ENCODE data around the gene RNF223. TPM values are rescaled to one million over a fixed set of nuclear protein-coding genes. Genes with fewer than 3 reads are reported as not detected.

The RNF223 gene
- total RNA-seq, 1 experiment from 2014 or later = not detected

GRCh38 chr1:1033731-1034438 is 40.2 kb downstream of the RNF223 start:
- TF ChIP-seq NFE2L1 (CRISPR knock-in tag; IDR thresholded peaks at IDR 0.05) (no peak), FOXP4 (CRISPR knock-in tag; IDR thresholded peaks at IDR 0.05) (no peak), ATF3 (CRISPR knock-in tag; conservative IDR thresholded peaks at IDR 0.05) (no peak), SMAD4 (CRISPR knock-in tag; IDR thresholded peaks at IDR 0.05) (no peak), RORB (CRISPR knock-in tag; IDR thresholded peaks at IDR 0.05) (no peak), EMX1 (CRISPR knock-in tag; IDR thresholded peaks at IDR 0.05) (no peak), ZNF317 (CRISPR knock-in tag; IDR thresholded peaks at IDR 0.05; ENCODE audit: borderline replicate concordance, low read depth) (no peak), E2F5 (CRISPR knock-in tag; IDR thresholded peaks at IDR 0.05) (0 out of 2 replicates have a peak, but pooled peaks have one; percentile 14), SMAD3 (CRISPR knock-in tag; IDR thresholded peaks at IDR 0.05; ENCODE audit: borderline replicate concordance) (no peak), SP1 (CRISPR knock-in tag; conservative IDR thresholded peaks at IDR 0.05) (0 out of 2 replicates have a peak, but pooled peaks have one; percentile 20), ZNF219 (CRISPR knock-in tag; IDR thresholded peaks at IDR 0.05; ENCODE audit: borderline replicate concordance) (no peak), HMGXB4 (CRISPR knock-in tag; IDR thresholded peaks at IDR 0.05) (peak; percentile 49; the same call in 1 of the 2 replicates)
- TF ChIP-seq, protein P1, sequence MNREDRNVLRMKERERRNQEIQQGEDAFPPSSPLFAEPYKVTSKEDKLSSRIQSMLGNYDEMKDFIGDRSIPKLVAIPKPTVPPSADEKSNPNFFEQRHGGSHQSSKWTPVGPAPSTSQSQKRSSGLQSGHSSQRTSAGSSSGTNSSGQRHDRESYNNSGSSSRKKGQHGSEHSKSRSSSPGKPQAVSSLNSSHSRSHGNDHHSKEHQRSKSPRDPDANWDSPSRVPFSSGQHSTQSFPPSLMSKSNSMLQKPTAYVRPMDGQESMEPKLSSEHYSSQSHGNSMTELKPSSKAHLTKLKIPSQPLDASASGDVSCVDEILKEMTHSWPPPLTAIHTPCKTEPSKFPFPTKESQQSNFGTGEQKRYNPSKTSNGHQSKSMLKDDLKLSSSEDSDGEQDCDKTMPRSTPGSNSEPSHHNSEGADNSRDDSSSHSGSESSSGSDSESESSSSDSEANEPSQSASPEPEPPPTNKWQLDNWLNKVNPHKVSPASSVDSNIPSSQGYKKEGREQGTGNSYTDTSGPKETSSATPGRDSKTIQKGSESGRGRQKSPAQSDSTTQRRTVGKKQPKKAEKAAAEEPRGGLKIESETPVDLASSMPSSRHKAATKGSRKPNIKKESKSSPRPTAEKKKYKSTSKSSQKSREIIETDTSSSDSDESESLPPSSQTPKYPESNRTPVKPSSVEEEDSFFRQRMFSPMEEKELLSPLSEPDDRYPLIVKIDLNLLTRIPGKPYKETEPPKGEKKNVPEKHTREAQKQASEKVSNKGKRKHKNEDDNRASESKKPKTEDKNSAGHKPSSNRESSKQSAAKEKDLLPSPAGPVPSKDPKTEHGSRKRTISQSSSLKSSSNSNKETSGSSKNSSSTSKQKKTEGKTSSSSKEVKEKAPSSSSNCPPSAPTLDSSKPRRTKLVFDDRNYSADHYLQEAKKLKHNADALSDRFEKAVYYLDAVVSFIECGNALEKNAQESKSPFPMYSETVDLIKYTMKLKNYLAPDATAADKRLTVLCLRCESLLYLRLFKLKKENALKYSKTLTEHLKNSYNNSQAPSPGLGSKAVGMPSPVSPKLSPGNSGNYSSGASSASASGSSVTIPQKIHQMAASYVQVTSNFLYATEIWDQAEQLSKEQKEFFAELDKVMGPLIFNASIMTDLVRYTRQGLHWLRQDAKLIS (CRISPR knock-in tag; IDR thresholded peaks at IDR 0.05; ENCODE audit: borderline replicate concordance) = no peak
- POLR2A ChIA-PET = interaction anchor here (0.8 to 1.6 kb wide), 3 partner anchors 9 to 83 kb away, joined by 3 to 4 read pairs (median 3); partner anchors contain the start of gene C1orf159
- Mint-ChIP-seq H3K27ac (no peak overlapping the region), H3K4me1 (peaks cover 10% of the 10 kb centered on the region), H3K36me3 (peaks cover 5% of the 10 kb centered on the region; the same call in 1 of the 2 replicates), H3K9me3 (no peaks in the 10 kb centered on the region), H3K27me3 (ENCODE audit: low read depth) (peaks cover 39% of the 10 kb centered on the region), H3K4me3 (peak overlapping the region; percentile 67)
- ATAC-seq (peak; percentile 24), DNase-seq (ENCODE audit: low spot score) (peak; percentile 59)
- CTCF ChIA-PET = interaction anchor here (0.6 to 4.3 kb wide), 37 partner anchors 7 to 271 kb away, joined by 3 to 57 read pairs (median 4); partner anchors contain the start of genes AGRN, HES4, ISG15 and NOC2L

DNA sequence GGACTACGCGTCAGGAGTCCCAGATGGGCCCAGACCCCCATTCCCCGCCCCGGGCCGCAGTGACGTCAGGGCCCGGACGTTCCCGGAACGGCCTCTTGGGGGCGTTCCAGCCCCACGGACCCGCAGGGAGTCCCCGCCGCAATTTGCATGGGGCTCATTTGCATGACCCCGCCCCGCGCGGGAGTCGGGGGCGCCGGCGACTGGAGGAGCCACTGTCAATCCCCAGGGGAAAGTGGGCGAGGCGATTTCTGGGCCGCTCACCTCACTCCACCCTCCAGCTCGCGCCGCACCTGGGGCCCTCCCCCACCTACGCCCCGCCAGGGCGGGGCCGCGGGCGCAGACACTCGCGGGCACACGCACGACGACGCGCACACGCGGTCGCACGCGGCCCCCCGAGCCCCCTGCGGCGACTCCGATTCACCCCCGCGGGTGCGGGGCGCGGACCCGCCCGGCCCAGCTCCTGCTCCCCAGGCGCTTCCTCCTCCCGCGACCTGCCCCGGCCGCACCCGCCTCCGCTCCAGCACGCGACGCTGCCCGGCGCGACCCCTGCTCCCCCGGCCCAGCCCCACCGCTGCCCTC is 41.0 kb downstream of the RNF223 start:
- H3K9me3 Mint-ChIP-seq = no peaks in the 10 kb centered on the region
- peak; percentile 90 for ATAC-seq
- ChIA-PET POLR2A (interaction anchor here (0.6 to 2.0 kb wide), 4 partner anchors 12 to 265 kb away, joined by 3 to 9 read pairs (median 3); partner anchors contain the start of genes AGRN and C1orf159), CTCF (interaction anchor here (0.6 to 4.3 kb wide), 38 partner anchors 8 to 272 kb away, joined by 3 to 57 read pairs (median 4); partner anchors contain the start of genes AGRN, HES4, ISG15 and PERM1)
- H3K27me3 Mint-ChIP-seq (ENCODE audit: low read depth) = peaks cover 31% of the 10 kb centered on the region
- DNase-seq (ENCODE audit: low spot score) = peak; percentile 98
- H3K4me1 Mint-ChIP-seq = peaks cover 10% of the 10 kb centered on the region
- H3K36me3 Mint-ChIP-seq = peaks cover 5% of the 10 kb centered on the region; the same call in 1 of the 2 replicates
- 0 out of 2 replicates have a peak overlapping the region, but pooled peaks have one; percentile 22 for H3K4me3 Mint-ChIP-seq
- H3K27ac Mint-ChIP-seq = no peak overlapping the region
- TF ChIP-seq ZNF281 (CRISPR knock-in tag; IDR thresholded peaks at IDR 0.05) (no peak), FOXK1 (CRISPR knock-in tag; IDR thresholded peaks at IDR 0.05) (0 out of 2 replicates have a peak, but pooled peaks have one; percentile 35), ETV6 (CRISPR knock-in tag; IDR thresholded peaks at IDR 0.05) (no peak), SP1 (CRISPR knock-in tag; conservative IDR thresholded peaks at IDR 0.05) (peak; percentile 77), NFE2L1 (CRISPR knock-in tag; IDR thresholded peaks at IDR 0.05) (no peak)
- TF ChIP-seq, protein P2, sequence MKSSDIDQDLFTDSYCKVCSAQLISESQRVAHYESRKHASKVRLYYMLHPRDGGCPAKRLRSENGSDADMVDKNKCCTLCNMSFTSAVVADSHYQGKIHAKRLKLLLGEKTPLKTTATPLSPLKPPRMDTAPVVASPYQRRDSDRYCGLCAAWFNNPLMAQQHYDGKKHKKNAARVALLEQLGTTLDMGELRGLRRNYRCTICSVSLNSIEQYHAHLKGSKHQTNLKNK (CRISPR knock-in tag; IDR thresholded peaks at IDR 0.05) = no peak
- TF ChIP-seq, protein P3, sequence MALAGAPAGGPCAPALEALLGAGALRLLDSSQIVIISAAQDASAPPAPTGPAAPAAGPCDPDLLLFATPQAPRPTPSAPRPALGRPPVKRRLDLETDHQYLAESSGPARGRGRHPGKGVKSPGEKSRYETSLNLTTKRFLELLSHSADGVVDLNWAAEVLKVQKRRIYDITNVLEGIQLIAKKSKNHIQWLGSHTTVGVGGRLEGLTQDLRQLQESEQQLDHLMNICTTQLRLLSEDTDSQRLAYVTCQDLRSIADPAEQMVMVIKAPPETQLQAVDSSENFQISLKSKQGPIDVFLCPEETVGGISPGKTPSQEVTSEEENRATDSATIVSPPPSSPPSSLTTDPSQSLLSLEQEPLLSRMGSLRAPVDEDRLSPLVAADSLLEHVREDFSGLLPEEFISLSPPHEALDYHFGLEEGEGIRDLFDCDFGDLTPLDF (CRISPR knock-in tag; IDR thresholded peaks at IDR 0.05) = no peak
